KMS-11 (cell line): Measurements from ENCODE around the gene TMOD1.

Experiments
- H2AFZ ChIP-seq: fragments of 200-600 bp; sonication (generic); 2 replicates; pipeline ENCODE4 v1.6.1; 2016; ENCODE audit warnings: antibody characterized with exemption, mixed run types, low read depth
- H3K27ac ChIP-seq: fragments of 200-600 bp; sonication (generic); 2 replicates; pipeline ENCODE4 v1.6.1; 2016; ENCODE audit warnings: mild to moderate bottlenecking, mixed run types
- H3K27me3 ChIP-seq: fragments of 200-600 bp; sonication (generic); 2 replicates; pipeline ENCODE4 v1.6.1; 2017; ENCODE audit warnings: mild to moderate bottlenecking, low read depth, mixed run types, moderate library complexity; ENCODE audit not compliant: insufficient read depth
- H3K36me3 ChIP-seq: fragments of 200-600 bp; sonication (generic); 2 replicates; pipeline ENCODE4 v1.6.1; 2017; ENCODE audit warnings: mild to moderate bottlenecking, mixed run types; ENCODE audit not compliant: insufficient read depth
- H3K4me1 ChIP-seq: fragments of 200-600 bp; sonication (generic); 2 replicates; pipeline ENCODE4 v1.6.1; 2016; ENCODE audit warnings: mild to moderate bottlenecking, low read depth, mixed run types; ENCODE audit not compliant: poor library complexity, severe bottlenecking
- H3K4me2 ChIP-seq: fragments of 200-600 bp; sonication (generic); 2 replicates; pipeline ENCODE4 v1.7.0; 2016; ENCODE audit warnings: mild to moderate bottlenecking, mixed run types
- H3K4me3 ChIP-seq: fragments of 200-600 bp; sonication (generic); IDR thresholded peaks from 2 replicates; pipeline ENCODE4 v1.6.1; 2017; ENCODE audit warnings: low read depth, low read length, mixed read lengths; ENCODE audit not compliant: insufficient read depth
- H3K79me2 ChIP-seq: fragments of 200-600 bp; sonication (generic); 2 replicates; pipeline ENCODE4 v1.6.1; 2016; ENCODE audit warnings: low read depth, mixed run types; ENCODE audit not compliant: insufficient read depth
- H3K9ac ChIP-seq: fragments of 200-600 bp; sonication (generic); 2 replicates; pipeline ENCODE4 v1.6.1; 2016; ENCODE audit warnings: mild to moderate bottlenecking, mixed run types
- H4K20me1 ChIP-seq: fragments of 200-600 bp; sonication (generic); 2 replicates; pipeline ENCODE4 v1.6.1; 2016; ENCODE audit warnings: mild to moderate bottlenecking, mixed run types; ENCODE audit not compliant: insufficient read depth
- TF ChIP-seq, protein P1 (sequence below): fragments of 200-600 bp; sonication (generic); conservative IDR thresholded peaks from 2 replicates; pipeline ENCODE4 v1.6.1; 2017; ENCODE audit warnings: low read depth, mild to moderate bottlenecking, antibody characterized with exemption, low read length, moderate library complexity, mixed read lengths

The TMOD1 gene

DNA sequence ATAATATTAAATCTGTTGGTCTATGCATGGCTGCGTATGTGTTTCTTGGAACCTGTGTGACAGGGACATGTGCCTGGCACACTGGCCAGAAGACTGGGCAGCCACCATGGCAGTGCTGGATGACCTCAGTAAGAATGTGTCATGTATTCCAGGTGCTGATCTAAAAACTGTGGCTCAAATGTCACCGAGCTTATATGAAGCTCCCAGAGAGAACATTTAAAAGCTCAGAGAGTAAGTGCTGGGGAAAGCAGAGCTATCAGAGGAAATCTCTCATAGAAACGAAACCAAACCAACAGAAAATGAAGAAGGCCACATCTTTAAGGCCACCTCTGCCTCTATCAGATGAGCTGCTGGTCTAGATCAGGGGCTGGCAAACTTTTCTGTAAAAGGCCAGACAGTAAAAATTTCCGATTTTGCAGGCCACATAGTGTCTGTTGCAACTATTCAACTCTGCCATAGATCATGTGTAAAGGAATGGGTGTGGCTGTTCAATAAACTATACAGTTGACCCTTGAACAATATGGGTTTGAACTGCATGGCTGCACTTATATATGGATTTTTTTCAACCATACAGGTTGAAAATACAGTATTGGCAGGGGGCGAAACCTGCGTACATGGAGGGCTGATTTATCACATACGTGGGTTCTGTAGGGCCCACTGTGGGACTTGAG, 99.9 kb downstream of the TMOD1 start:
- Histone ChIP-seq H3K4me2 (no peak overlapping the region), H3K27me3 (no peaks in the 10 kb centered on the region), H3K9ac (no peak overlapping the region), H3K36me3 (no peaks in the 10 kb centered on the region), H3K4me1 (peaks cover 40% of the 10 kb centered on the region), H3K4me3 (no peak overlapping the region), H3K79me2 (no peaks in the 10 kb centered on the region), H2AFZ (no peak overlapping the region), H4K20me1 (no peaks in the 10 kb centered on the region), H3K27ac (no peak overlapping the region)
- TF ChIP-seq, protein P1, sequence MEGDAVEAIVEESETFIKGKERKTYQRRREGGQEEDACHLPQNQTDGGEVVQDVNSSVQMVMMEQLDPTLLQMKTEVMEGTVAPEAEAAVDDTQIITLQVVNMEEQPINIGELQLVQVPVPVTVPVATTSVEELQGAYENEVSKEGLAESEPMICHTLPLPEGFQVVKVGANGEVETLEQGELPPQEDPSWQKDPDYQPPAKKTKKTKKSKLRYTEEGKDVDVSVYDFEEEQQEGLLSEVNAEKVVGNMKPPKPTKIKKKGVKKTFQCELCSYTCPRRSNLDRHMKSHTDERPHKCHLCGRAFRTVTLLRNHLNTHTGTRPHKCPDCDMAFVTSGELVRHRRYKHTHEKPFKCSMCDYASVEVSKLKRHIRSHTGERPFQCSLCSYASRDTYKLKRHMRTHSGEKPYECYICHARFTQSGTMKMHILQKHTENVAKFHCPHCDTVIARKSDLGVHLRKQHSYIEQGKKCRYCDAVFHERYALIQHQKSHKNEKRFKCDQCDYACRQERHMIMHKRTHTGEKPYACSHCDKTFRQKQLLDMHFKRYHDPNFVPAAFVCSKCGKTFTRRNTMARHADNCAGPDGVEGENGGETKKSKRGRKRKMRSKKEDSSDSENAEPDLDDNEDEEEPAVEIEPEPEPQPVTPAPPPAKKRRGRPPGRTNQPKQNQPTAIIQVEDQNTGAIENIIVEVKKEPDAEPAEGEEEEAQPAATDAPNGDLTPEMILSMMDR = no peak

DNA sequence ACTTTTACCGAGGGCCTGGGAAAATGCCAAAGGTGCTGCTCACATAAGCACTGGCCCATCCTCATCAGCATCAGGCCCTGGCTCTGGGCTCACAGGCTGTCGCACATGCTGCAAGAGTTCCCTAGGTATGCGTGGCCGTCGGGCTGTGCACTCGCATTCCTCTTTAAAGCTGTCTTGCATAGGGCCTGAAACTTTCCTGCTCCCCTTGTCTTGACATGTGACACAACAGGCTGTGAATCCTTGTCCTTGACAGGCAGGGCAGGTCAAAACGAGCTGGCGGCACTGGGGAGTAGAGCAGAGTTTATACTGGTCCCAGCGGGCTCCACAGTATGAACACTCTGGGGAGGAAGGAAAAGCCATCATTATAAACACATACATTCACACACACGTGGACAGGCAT, 101.0 kb downstream of the TMOD1 start:
- no peaks in the 10 kb centered on the region for H3K36me3 ChIP-seq
- TF ChIP-seq, protein P1 = no peak

DNA sequence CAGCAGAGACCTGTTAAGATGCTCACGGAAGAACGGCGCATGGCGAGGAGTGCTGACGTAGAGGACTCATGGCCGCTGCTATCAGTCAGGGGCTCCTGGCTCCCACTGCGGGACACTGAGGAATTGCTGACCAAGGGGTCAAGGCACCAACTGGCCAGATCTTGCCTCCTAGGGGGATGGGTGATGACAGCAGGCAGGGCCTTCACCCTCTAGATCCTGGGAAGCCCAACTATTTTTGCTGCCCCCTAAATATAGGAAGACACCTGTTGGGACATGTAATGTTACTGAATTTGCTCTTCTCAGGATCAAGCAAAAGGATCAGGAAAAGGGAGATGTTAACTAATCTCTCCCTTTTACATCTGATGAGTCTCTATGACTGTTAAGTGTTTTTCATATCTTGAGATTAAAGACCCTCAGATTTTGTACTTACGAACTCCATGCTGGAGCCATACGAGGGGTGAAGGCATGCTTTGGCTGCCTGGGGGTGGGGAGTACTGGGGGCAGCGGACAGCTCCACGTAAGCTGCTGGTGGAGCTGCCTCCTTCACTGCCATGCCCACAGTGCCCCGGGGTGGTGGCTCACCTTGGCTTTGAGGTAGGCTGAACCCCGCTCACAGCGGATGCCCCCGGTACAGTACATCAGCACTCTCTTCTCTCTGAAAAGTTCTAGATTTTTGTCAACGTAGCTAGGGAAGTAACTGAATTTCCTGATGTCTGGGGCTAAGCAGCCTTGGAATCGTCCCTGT, 103.6 kb downstream of the TMOD1 start:
- H3K4me1 ChIP-seq = peaks cover 17% of the 10 kb centered on the region
- no peaks in the 10 kb centered on the region for H3K79me2 ChIP-seq
- TF ChIP-seq, protein P1 = no peak
- no peak overlapping the region for H3K27ac ChIP-seq
- no peaks in the 10 kb centered on the region for H4K20me1 ChIP-seq
- H3K36me3 ChIP-seq = no peaks in the 10 kb centered on the region
- no peak overlapping the region for H2AFZ ChIP-seq
- no peaks in the 10 kb centered on the region for H3K27me3 ChIP-seq
- H3K4me2 ChIP-seq = no peak overlapping the region
- H3K4me3 ChIP-seq = no peak overlapping the region
- H3K9ac ChIP-seq = no peak overlapping the region

More for the DNA sequence above, 101.0 kb downstream of the TMOD1 start:
- Histone ChIP-seq H4K20me1 (no peaks in the 10 kb centered on the region), H3K9ac (no peak overlapping the region), H3K27ac (no peak overlapping the region), H3K4me3 (no peak overlapping the region), H3K27me3 (no peaks in the 10 kb centered on the region), H2AFZ (no peak overlapping the region), H3K79me2 (no peaks in the 10 kb centered on the region), H3K4me1 (peaks cover 40% of the 10 kb centered on the region), H3K4me2 (no peak overlapping the region)

DNA sequence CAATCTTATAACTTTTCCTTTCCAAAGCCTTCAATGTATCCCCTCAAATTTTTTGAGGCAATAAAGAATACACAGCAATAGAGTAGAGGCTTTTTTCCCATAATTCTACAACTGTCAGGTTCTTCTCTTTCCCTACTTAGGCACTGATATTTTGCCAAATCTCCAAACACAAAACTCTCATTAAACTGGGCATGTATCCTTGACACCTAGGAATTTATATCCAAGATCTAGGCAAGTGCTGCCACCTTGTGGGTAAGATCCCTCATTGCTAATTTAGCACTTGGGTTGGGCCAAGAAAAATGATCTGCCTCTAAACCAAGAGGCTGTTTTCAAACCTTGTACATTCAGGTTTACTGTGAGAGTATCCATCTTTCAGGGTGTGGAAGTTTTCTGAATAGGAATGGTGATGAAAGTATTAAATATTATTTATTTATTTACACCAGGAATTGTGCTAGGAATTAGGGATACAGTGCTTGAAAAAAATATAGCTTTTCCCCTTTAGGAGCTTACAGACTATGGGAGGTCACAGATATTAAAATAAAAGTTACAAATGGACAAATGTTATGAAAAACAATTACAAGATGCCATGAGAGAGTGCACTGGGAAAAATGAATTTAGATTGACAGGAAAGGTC, 114.1 kb downstream of the TMOD1 start:
- no peaks in the 10 kb centered on the region for H4K20me1 ChIP-seq
- TF ChIP-seq, protein P1 = peak; percentile 89
- no peak overlapping the region for H3K9ac ChIP-seq
- H3K4me1 ChIP-seq = no peaks in the 10 kb centered on the region
- no peaks in the 10 kb centered on the region for H3K36me3 ChIP-seq
- H3K27ac ChIP-seq = no peak overlapping the region
- no peak overlapping the region for H3K4me2 ChIP-seq
- no peaks in the 10 kb centered on the region for H3K79me2 ChIP-seq
- H3K4me3 ChIP-seq = no peak overlapping the region
- no peaks in the 10 kb centered on the region for H3K27me3 ChIP-seq
- no peak overlapping the region for H2AFZ ChIP-seq
